ENCODE results near the gene DNAAF8.

DNAAF8 gene

GRCh38 chr16:4767872-4768548, 33.7 kb downstream of the DNAAF8 start:
- H3K4me3 ChIP-seq (ENCODE audit: insufficient read depth in 1 of 2, low read depth in 1 of 2, low read length in 2 of 2) = peak overlapping the region; percentile 39 to 89
- H3K27me3 ChIP-seq (ENCODE audit: control insufficient read depth in 1 of 2, insufficient read depth in 1 of 2, low read length in 2 of 2) = no peaks in the 10 kb centered on the region
- H3K79me1 ChIP-seq (replicated peaks; ENCODE audit: low read length, poor library complexity, severe bottlenecking) = peaks cover 18% of the 10 kb centered on the region
- WGBS = 70% methylated on average over 17 of the region's 17 CpGs
- peak overlapping the region; percentile 94 for H3K9ac ChIP-seq (ENCODE audit: low read length)
- peak overlapping the region; percentile 49 for H2AK5ac ChIP-seq (ENCODE audit: low read length, severe bottlenecking)
- H2BK120ac ChIP-seq (ENCODE audit: low read depth, low read length) = no peak overlapping the region
- H3K9me3 ChIP-seq (ENCODE audit: control insufficient read depth, low read length) = no peaks in the 10 kb centered on the region
- H2AFZ ChIP-seq (ENCODE audit: low read depth, low read length) = peak overlapping the region; percentile 80
- peaks cover 21 to 23% of the 10 kb centered on the region in 2 experiments for H3K36me3 ChIP-seq (ENCODE audit: control insufficient read depth in 1 of 2, insufficient read depth in 2 of 2, low read depth in 1 of 2, low read length in 2 of 2)
- peak overlapping the region; percentile 27 for H4K8ac ChIP-seq (ENCODE audit: low read length)
- no peak overlapping the region for H2BK15ac ChIP-seq (ENCODE audit: low read depth, poor library complexity, severe bottlenecking)
- H3K18ac ChIP-seq (ENCODE audit: low read depth in 1 of 2, low read length in 2 of 2) = peak overlapping the region; percentile 79 to 89
- H3K4me2 ChIP-seq (ENCODE audit: low read length, poor library complexity, severe bottlenecking) = peak overlapping the region; percentile 87
- H3K14ac ChIP-seq (ENCODE audit: low read length in 2 of 2) = no peak overlapping the region
- peak; percentile 68 for DNase-seq
- peak overlapping the region; percentile 46 to 88 for H3K4ac ChIP-seq (ENCODE audit: low read depth in 1 of 2, low read length in 2 of 2)
- H4K91ac ChIP-seq (ENCODE audit: low read length) = no peak overlapping the region
- peak overlapping the region in 1 of 2 experiments; percentile 42 for H2BK12ac ChIP-seq (ENCODE audit: low read length in 2 of 2)
- peak overlapping the region; percentile 96 for H3K27ac ChIP-seq (ENCODE audit: low read length, poor library complexity, severe bottlenecking)
- H3K4me1 ChIP-seq (ENCODE audit: control insufficient read depth, insufficient read depth, low read depth, low read length) = peaks cover 21% of the 10 kb centered on the region
- H2BK5ac ChIP-seq (ENCODE audit: low read depth, low read length, poor library complexity, severe bottlenecking) = no peak overlapping the region
- no peak overlapping the region for H3K23ac ChIP-seq (ENCODE audit: low read length in 2 of 2)

DNA sequence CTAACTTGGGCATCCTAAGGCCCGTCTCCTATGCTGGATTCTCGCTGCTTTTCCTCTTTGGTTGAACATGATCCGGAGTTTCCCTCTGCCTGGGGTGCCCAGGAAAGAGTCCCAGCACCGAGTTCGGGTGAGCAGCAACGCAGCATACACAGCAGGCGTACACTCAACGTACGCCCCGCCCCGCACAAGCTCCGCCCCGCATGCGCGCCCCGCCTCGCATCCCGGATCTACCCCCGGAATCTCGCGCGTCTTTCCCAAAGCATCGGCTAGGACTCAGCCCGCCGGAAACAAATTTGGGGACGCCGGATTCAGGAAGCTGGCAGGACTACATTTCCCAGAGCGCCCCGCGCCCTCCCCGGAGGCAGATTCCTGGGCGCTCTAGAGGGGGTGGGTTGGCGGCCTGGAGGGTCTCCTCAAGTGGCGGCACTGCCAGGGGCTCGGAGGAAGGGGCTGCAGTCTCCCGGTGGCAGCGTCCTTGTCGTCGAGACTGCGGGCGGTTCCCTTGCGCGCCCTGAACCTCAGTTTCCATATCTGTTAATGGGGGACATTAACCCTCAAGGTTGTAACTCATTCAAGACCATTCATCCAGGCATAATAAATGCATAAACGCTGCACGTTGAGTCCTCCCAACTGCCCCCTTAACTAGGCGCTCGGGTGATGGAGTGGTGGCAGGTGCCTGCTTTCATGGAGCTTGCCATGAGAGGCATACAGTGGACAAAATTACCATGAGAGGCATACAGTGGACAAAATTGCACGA, 34.4 kb downstream of the DNAAF8 start:
- Histone ChIP-seq H2BK12ac (ENCODE audit: low read length in 2 of 2) (no peak overlapping the region), H4K8ac (ENCODE audit: low read length) (peak overlapping the region; percentile 67), H3K4me2 (ENCODE audit: low read length, poor library complexity, severe bottlenecking) (peak overlapping the region; percentile 87), H3K79me1 (replicated peaks; ENCODE audit: low read length, poor library complexity, severe bottlenecking) (peaks cover 13% of the 10 kb centered on the region), H3K27ac (ENCODE audit: low read length, poor library complexity, severe bottlenecking) (peak overlapping the region; percentile 96), H3K23ac (ENCODE audit: low read length in 2 of 2) (no peak overlapping the region), H3K18ac (ENCODE audit: low read depth in 1 of 2, low read length in 2 of 2) (peak overlapping the region; percentile 79 to 93), H3K4me3 (ENCODE audit: insufficient read depth in 1 of 2, low read depth in 1 of 2, low read length in 2 of 2) (peak overlapping the region; percentile 62 to 89), H2BK120ac (ENCODE audit: low read depth, low read length) (no peak overlapping the region), H3K9me3 (ENCODE audit: control insufficient read depth, low read length) (no peaks in the 10 kb centered on the region), H2BK5ac (ENCODE audit: low read depth, low read length, poor library complexity, severe bottlenecking) (no peak overlapping the region), H3K9ac (ENCODE audit: low read length) (peak overlapping the region; percentile 94), H4K91ac (ENCODE audit: low read length) (no peak overlapping the region), H3K27me3 (ENCODE audit: control insufficient read depth in 1 of 2, insufficient read depth in 1 of 2, low read length in 2 of 2) (no peaks in the 10 kb centered on the region), H2AFZ (ENCODE audit: low read depth, low read length) (peak overlapping the region; percentile 91), H3K36me3 (ENCODE audit: control insufficient read depth in 1 of 2, insufficient read depth in 2 of 2, low read depth in 1 of 2, low read length in 2 of 2) (peaks cover 14 to 16% of the 10 kb centered on the region in 2 experiments), H3K4ac (ENCODE audit: low read depth in 1 of 2, low read length in 2 of 2) (peak overlapping the region; percentile 46 to 88), H2AK5ac (ENCODE audit: low read length, severe bottlenecking) (peak overlapping the region; percentile 11), H3K4me1 (ENCODE audit: control insufficient read depth, insufficient read depth, low read depth, low read length) (peaks cover 19% of the 10 kb centered on the region), H2BK15ac (ENCODE audit: low read depth, poor library complexity, severe bottlenecking) (no peak overlapping the region), H3K14ac (ENCODE audit: low read length in 2 of 2) (peak overlapping the region in 1 of 2 experiments; percentile 70)
- DNase-seq = peak; percentile 95
- WGBS = 6% methylated on average over 48 of the region's 48 CpGs

- H2AK5ac ChIP-seq (ENCODE audit: low read length, severe bottlenecking) = no peak overlapping the region
- peak overlapping the region; percentile 94 for H3K9ac ChIP-seq (ENCODE audit: low read length)
- peak overlapping the region; percentile 67 for H4K8ac ChIP-seq (ENCODE audit: low read length)
- H3K27ac ChIP-seq (ENCODE audit: low read length, poor library complexity, severe bottlenecking) = no peak overlapping the region
- H3K9me3 ChIP-seq (ENCODE audit: control insufficient read depth, low read length) = no peaks in the 10 kb centered on the region
- H2BK15ac ChIP-seq (ENCODE audit: low read depth, poor library complexity, severe bottlenecking) = no peak overlapping the region
- H3K23ac ChIP-seq (ENCODE audit: low read length in 2 of 2) = no peak overlapping the region
- H3K27me3 ChIP-seq (ENCODE audit: control insufficient read depth in 1 of 2, insufficient read depth in 1 of 2, low read length in 2 of 2) = no peaks in the 10 kb centered on the region
- no peak overlapping the region for H2BK12ac ChIP-seq (ENCODE audit: low read length in 2 of 2)
- no peak overlapping the region for H2BK5ac ChIP-seq (ENCODE audit: low read depth, low read length, poor library complexity, severe bottlenecking)
- H3K79me1 ChIP-seq (replicated peaks; ENCODE audit: low read length, poor library complexity, severe bottlenecking) = peaks cover 11% of the 10 kb centered on the region
- no peak overlapping the region for H3K14ac ChIP-seq (ENCODE audit: low read length in 2 of 2)
- DNase-seq = no peak
- no peak overlapping the region for H3K4me2 ChIP-seq (ENCODE audit: low read length, poor library complexity, severe bottlenecking)
- no peak overlapping the region for H2BK120ac ChIP-seq (ENCODE audit: low read depth, low read length)
- H4K91ac ChIP-seq (ENCODE audit: low read length) = no peak overlapping the region
- no peak overlapping the region for H2AFZ ChIP-seq (ENCODE audit: low read depth, low read length)
- 90% methylated on average over 7 of the region's 7 CpGs for WGBS
- no peak overlapping the region for H3K4ac ChIP-seq (ENCODE audit: low read depth in 1 of 2, low read length in 2 of 2)
- H3K36me3 ChIP-seq (ENCODE audit: control insufficient read depth in 1 of 2, insufficient read depth in 2 of 2, low read depth in 1 of 2, low read length in 2 of 2) = peaks cover 9 to 11% of the 10 kb centered on the region in 2 experiments
- H3K4me1 ChIP-seq (ENCODE audit: control insufficient read depth, insufficient read depth, low read depth, low read length) = peaks cover 18% of the 10 kb centered on the region
- peak overlapping the region in 1 of 2 experiments; percentile 89 for H3K4me3 ChIP-seq (ENCODE audit: insufficient read depth in 1 of 2, low read depth in 1 of 2, low read length in 2 of 2)
- H3K18ac ChIP-seq (ENCODE audit: low read depth in 1 of 2, low read length in 2 of 2) = no peak overlapping the region
These were observed 34.9 kb downstream of the DNAAF8 start for GRCh38 chr16:4769306-4769638.

DNA sequence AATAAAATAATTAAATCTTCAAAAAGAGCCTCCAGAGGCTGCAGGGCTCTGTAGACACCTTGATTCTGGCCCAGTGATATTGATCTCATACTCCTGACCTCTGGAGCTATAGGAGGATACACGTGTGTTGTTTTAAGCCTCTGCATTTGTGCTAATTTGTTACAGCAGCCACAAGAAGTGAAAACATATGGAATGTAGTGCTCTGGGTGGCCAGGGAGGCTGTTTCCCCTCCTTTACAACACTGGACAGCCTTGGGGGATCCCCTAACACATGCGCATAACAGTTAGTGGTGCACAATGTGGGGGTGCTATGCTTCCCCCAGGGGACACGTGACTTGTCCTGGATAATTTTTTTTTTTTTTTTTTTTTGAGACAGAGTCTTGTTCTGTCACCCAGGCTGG, 37.3 kb downstream of the DNAAF8 start:
- H2AK5ac ChIP-seq (ENCODE audit: low read length, severe bottlenecking) = no peak overlapping the region
- no peaks in the 10 kb centered on the region for H3K27me3 ChIP-seq (ENCODE audit: control insufficient read depth in 1 of 2, insufficient read depth in 1 of 2, low read length in 2 of 2)
- H2BK5ac ChIP-seq (ENCODE audit: low read depth, low read length, poor library complexity, severe bottlenecking) = no peak overlapping the region
- H4K8ac ChIP-seq (ENCODE audit: low read length) = no peak overlapping the region
- no peak overlapping the region for H3K4ac ChIP-seq (ENCODE audit: low read depth in 1 of 2, low read length in 2 of 2)
- no peaks in the 10 kb centered on the region for H3K9me3 ChIP-seq (ENCODE audit: control insufficient read depth, low read length)
- H3K4me3 ChIP-seq (ENCODE audit: insufficient read depth in 1 of 2, low read depth in 1 of 2, low read length in 2 of 2) = no peak overlapping the region
- peaks cover 1% of the 10 kb centered on the region for H3K79me1 ChIP-seq (replicated peaks; ENCODE audit: low read length, poor library complexity, severe bottlenecking)
- H3K4me2 ChIP-seq (ENCODE audit: low read length, poor library complexity, severe bottlenecking) = no peak overlapping the region
- H2BK120ac ChIP-seq (ENCODE audit: low read depth, low read length) = no peak overlapping the region
- peaks cover 3% of the 10 kb centered on the region for H3K4me1 ChIP-seq (ENCODE audit: control insufficient read depth, insufficient read depth, low read depth, low read length)
- no peak overlapping the region for H2AFZ ChIP-seq (ENCODE audit: low read depth, low read length)
- WGBS = 54% methylated on average over 2 of the region's 3 CpGs
- no peak overlapping the region for H2BK12ac ChIP-seq (ENCODE audit: low read length in 2 of 2)
- H3K9ac ChIP-seq (ENCODE audit: low read length) = no peak overlapping the region
- H3K23ac ChIP-seq (ENCODE audit: low read length in 2 of 2) = no peak overlapping the region
- DNase-seq = no peak
- H3K18ac ChIP-seq (ENCODE audit: low read depth in 1 of 2, low read length in 2 of 2) = no peak overlapping the region
- H3K36me3 ChIP-seq (ENCODE audit: control insufficient read depth in 1 of 2, insufficient read depth in 2 of 2, low read depth in 1 of 2, low read length in 2 of 2) = no peaks in the 10 kb centered on the region
- no peak overlapping the region for H4K91ac ChIP-seq (ENCODE audit: low read length)
- H3K14ac ChIP-seq (ENCODE audit: low read length in 2 of 2) = no peak overlapping the region
- H2BK15ac ChIP-seq (ENCODE audit: low read depth, poor library complexity, severe bottlenecking) = no peak overlapping the region
- H3K27ac ChIP-seq (ENCODE audit: low read length, poor library complexity, severe bottlenecking) = no peak overlapping the region
